Measurements from ENCODE around the gene COL6A5.

The COL6A5 gene

GRCh38 chr3:130463221-130463620, 117.7 kb downstream of the COL6A5 start:
- no peak for FAIRE-seq
- DNase-seq (ENCODE audit: insufficient read length, low spot score), result no peak

GRCh38 chr3:130465521-130465920, 120.0 kb downstream of the COL6A5 start:
- FAIRE-seq, result no peak
- no peak for TF ChIP-seq CTCF (IDR thresholded peaks at IDR 0.05; ENCODE audit: insufficient read depth, missing control alignments)
- no peak for DNase-seq (ENCODE audit: insufficient read length, low spot score)

More at GRCh38 chr3:130463221-130463620, 117.7 kb downstream of the COL6A5 start:
- no peak for TF ChIP-seq CTCF (IDR thresholded peaks at IDR 0.05; ENCODE audit: insufficient read depth, missing control alignments)

- FAIRE-seq, result no peak
- no peak for TF ChIP-seq CTCF (IDR thresholded peaks at IDR 0.05; ENCODE audit: insufficient read depth, missing control alignments)
- DNase-seq (ENCODE audit: insufficient read length, low spot score), result no peak
Measured at GRCh38 chr3:130468311-130468710, 122.8 kb downstream of the COL6A5 start.

DNA sequence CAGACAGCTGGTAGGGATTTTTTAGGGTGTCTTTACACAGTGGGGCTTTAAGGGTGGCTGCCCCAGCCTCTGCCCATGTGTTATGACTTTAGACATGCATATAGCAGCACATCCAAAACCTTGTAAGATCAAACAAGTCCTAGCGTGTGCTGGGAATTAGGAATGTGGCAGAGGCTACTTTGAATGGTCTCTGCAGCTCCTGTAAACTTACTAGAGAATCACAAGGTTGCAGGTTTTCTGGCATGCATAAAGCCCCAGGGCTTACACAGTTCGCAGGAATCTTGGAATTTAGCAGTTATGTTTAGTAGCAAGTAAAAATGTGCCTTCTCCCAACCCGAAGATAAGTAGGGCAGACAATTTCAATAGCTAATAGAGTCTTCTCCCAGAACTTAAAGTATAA, 124.7 kb downstream of the COL6A5 start:
- TF ChIP-seq CTCF (IDR thresholded peaks at IDR 0.05; ENCODE audit: insufficient read depth, missing control alignments), result no peak
- FAIRE-seq (no peak), DNase-seq (ENCODE audit: insufficient read length, low spot score) (no peak)

DNA sequence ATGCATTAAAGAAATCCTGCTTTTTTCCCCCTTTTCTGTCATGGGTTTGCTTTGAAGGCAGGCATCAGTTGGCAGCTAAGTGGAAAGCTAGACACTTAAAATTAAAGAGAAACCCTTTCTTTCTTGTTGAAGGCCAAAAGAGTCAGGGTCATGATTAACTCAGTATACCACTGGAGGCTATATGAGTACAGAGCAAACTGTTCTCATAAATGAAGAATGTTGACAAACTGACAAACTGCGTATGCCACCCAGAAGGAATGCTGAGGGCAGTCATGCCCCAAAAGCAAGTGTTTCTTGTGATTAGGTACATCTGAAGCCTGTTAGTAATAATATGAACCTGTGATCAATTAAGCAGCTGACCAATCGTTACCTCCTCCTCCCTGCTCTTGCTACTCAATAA, 127.9 kb downstream of the COL6A5 start:
- TF ChIP-seq CTCF (IDR thresholded peaks at IDR 0.05; ENCODE audit: insufficient read depth, missing control alignments), result no peak
- no peak for DNase-seq (ENCODE audit: insufficient read length, low spot score)
- no peak for FAIRE-seq

DNA sequence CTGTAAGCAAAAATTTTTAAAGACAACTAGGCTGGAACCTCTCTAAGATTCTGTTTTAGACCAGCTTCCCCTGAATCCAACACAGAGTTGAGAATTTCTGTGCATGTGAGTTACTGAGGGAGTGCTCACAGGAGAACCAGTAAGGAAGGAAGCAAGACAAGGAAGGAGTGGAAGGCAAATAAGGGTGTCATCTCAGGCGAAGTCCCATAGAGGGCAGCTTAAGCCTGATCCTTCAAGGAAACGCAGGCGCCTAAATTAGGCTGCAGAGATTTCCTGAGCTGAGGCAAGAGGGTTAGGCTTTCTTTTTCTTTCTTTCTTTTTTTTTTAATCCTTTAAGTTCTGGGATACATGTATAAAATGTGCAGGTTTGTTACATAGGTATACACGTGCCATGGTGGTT, 135.3 kb downstream of the COL6A5 start:
- no peak for DNase-seq (ENCODE audit: insufficient read length, low spot score)
- no peak for FAIRE-seq
- TF ChIP-seq CTCF (IDR thresholded peaks at IDR 0.05; ENCODE audit: insufficient read depth, missing control alignments), result peak; percentile 31

- TF ChIP-seq CTCF (IDR thresholded peaks at IDR 0.05; ENCODE audit: insufficient read depth, missing control alignments), result no peak
- DNase-seq (ENCODE audit: insufficient read length, low spot score) (no peak), FAIRE-seq (no peak)
Measured at GRCh38 chr3:130488288-130488687, 142.8 kb downstream of the COL6A5 start.

All from D721Med (cell line).